ENCODE results near the gene PYGL. TPM values are rescaled to one million over a fixed set of nuclear protein-coding genes. Genes with fewer than 3 reads are reported as not detected.
"Not testable (repeated sequence)": the region's sequence is repeated elsewhere in the genome, so short reads cannot be mapped to it uniquely, and the experiment has no call there.

Gene PYGL
- polyA plus RNA-seq, 12 donors = 29.0 to 48.8 (median 38.2) TPM; not detected in 1

- DNase-seq = not testable (repeated sequence)
Measured at GRCh38 chr14:50956421-50956820, 12.1 kb upstream of the PYGL start.

DNA sequence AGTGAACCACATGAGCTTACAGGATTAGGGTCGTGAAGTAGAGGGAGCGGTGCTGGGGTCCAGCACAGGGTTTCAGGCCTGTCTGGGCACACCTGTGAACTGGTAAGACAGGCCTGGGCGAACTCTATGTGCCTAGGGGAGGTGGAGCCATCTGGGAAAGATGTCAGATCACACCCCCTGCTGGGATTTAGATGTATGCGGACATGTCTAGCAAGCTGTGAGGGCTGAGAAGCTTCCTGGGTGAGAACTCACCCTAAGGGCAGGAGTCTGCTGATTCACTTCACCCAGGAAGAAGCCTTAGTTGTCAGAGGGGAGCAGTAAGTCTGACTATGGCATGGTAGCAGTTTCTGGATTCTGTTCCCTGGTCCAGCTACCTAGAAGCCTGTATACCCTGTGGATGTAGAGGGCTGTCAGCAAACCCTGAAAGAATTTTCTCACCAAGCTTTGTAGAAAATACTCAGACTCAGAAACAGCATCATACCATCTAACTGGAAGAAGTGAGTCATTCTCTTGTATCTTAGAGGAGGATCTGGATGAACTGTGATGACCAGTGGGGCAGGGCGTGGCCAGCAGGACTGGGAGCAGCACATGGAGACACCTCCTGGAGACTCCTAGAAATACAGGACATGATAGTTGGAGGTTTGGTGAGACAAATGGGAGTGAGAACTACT is 11.2 kb upstream of the PYGL start:
- DNase-seq = no peak

DNA sequence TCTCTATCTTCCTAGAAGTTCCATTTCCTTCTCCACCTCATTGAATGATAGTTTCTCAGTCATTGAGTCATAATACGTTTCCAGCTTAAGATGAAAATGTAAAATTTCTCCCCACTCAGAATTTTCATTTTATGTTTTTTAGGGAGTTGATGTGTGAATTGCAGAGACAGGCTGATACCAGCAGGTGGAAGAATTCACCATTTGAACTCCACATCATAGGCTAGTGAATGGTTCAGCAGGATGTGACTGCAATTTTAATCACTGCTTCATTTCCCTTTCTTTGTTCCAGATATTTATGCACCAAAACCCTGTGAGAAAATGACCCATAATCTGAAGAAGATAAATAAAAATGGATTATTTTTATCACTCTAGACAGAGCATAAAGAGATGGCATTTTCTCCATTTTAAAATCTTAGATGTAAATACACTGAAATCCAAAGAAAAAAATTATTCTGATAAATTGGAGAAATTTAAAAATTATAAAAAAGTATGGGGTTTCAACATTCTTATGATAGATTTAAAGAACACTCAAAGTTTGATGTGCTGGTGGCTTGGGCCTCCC is 10.6 kb upstream of the PYGL start:
- DNase-seq = no peak

DNA sequence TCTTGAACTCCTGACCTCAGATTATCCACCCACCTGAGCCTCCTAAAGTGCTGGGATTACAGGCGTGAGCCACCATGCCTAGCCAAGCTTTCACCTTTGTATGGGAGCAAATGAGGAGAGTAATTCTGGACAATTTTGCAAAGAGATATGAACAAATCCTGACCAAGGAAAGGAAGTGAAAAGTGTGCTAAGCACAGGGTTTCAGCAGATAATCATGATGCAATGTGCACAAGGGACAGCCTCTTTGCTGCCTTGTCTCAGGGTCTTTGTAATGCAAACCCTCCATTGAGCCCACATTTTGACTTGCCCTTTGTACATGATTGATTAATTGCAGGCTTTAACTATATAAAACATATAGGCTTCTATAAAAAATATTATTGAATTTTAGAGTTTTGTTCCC is 9.2 kb upstream of the PYGL start:
- DNase-seq = no peak

GRCh38 chr14:50951032-50951431 is 6.7 kb upstream of the PYGL start:
- no peak for DNase-seq

DNA sequence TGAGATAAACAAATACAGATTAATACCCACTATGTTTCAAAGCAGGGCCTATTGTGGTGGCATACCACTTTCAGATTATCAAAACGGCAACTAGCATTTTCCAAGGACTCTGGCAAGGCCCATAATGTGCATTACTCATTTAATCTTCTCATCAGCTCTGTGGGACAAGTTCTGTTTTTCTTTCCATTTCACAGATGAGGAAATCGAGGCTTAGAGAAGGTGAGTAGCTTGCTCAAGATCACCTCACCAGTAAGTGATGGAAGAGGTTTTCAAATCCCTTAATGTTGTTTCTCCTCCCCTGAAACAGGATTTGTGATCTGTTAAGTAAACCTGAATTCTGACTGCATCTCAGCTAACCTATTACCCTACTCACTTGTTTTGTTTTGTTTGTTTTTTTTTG is 3.9 kb upstream of the PYGL start:
- no peak for DNase-seq

DNA sequence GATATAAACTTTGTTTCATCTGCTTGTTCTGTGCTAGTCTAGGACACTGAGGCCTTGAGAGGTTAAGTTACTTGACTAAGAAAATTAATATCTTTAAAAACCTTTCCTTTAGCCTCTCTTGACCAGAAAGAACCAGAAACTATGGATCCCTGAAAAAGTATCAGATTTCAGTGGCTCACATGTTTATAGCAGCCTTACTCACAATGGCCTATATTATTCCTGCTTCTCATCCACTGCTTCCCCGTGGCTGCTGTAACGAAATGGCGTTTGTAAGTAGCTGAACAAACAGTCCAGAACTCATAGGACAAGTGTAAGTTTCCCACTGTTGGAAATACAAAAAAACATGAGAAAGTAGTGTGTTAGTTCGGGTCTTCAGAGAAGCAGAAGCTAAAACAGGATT is 3.2 kb upstream of the PYGL start:
- DNase-seq = no peak

DNA sequence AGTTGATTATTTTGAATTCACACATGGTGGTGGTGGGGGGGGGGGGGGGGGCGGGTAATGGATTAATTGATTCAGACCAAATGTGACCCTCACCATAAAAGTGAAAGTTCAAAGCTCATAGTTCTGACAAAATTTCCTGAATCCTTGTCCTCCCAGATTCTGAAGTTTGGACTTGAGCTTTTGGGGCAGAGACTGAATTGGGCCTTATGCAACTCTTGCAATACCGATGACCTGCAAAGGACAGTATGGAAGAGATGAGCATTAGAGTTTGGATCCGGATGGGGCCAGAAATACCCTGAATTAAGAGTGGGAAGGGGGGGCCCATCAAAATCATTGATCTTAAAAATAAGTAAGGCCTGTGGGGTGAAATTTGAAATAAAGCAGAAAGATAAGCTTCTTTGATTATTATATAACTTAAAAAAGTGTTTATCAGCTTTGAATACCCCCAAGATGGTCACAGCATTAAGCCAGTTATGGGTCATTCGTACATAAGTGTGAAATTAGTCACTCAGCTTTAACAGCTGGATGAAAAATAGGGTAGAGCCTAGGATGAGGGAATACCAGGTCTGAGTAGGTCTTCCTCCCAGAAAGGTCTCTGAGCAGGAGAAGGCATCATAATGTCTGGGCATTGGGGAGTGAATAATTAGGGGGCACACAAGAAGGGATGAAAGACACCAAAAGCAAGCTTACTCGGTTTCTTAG is 2.1 kb upstream of the PYGL start:
- no peak for DNase-seq

- peak; percentile 55 for DNase-seq
Measured at GRCh38 chr14:50944647-50945413, 547 bp upstream of the PYGL start.

DNA sequence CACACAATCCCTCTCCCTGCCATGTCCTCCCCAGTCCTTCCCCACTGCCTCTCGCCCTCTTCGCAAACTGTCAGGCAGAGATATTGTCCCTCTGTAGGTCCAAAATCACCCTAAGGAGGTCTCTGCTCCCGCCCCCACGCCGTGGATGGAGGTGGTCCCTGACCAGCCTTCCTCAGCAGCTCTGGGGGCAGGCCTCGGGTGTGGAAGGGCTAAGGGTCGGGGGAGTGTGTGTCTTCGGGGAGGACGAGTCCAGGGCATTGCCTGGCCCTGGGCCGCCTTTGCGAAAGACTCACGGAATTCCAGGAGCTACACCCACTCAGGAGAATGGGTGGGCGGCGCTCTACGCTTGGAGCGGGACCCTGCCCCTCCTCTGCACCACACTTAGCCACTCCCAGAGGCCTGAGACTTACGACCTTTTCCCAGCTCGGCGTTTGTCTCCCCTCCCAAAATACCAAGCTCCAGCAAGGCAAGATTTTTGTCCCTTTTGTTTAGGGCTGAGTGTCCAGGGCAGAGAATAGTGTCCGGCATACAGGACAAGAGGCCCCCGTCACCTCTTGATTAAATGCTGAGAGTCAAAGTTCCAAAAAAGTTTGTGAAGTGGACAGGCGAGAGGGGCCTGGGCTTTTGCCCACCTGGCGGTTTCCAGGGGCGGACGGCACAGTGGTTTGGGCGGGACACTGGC is 881 bp downstream of the PYGL start:
- no peak for DNase-seq

- not testable (repeated sequence) for DNase-seq
Measured at GRCh38 chr14:50941638-50942037, 2.6 kb downstream of the PYGL start.

DNA sequence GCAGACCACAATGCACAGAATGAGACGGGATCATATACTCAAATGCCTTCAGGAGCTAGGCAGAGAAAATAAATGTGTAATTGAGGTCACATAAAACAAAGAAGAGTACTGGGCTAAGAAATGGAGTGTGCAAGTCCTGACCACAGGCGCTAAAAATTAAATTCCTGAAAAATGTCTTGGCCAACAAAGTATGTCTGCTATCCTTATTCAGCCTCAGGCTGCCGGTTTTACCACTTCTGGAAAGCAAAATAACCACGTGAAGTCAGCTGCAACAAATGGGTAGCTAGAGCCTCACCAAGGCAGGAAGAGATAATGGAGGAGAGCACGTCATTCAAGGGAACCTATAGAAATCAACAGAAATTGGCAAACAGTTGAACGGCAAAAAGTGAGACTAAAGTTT is 3.1 kb downstream of the PYGL start:
- DNase-seq = no peak

- DNase-seq = no peak
Measured at GRCh38 chr14:50937800-50938199, 6.5 kb downstream of the PYGL start.

- no peak for DNase-seq
Measured at GRCh38 chr14:50937325-50937724, 7.0 kb downstream of the PYGL start.

GRCh38 chr14:50936882-50937281 is 7.4 kb downstream of the PYGL start:
- DNase-seq = no peak

DNA sequence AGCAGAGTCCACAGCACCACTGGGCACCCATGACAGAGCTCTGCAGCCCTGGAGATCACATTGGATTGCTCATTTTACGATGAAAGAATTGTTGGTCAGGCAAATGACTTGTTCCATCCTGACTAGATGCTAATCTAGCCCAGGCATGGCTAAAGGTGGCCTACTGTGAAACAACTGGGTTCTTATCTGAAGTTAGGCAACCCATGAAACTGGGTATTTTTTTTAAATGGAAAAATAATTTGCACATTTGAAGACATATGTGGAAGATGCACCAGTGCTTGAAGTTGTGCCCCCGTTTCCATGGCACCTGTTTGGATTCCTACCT is 8.3 kb downstream of the PYGL start:
- no peak for DNase-seq

DNA sequence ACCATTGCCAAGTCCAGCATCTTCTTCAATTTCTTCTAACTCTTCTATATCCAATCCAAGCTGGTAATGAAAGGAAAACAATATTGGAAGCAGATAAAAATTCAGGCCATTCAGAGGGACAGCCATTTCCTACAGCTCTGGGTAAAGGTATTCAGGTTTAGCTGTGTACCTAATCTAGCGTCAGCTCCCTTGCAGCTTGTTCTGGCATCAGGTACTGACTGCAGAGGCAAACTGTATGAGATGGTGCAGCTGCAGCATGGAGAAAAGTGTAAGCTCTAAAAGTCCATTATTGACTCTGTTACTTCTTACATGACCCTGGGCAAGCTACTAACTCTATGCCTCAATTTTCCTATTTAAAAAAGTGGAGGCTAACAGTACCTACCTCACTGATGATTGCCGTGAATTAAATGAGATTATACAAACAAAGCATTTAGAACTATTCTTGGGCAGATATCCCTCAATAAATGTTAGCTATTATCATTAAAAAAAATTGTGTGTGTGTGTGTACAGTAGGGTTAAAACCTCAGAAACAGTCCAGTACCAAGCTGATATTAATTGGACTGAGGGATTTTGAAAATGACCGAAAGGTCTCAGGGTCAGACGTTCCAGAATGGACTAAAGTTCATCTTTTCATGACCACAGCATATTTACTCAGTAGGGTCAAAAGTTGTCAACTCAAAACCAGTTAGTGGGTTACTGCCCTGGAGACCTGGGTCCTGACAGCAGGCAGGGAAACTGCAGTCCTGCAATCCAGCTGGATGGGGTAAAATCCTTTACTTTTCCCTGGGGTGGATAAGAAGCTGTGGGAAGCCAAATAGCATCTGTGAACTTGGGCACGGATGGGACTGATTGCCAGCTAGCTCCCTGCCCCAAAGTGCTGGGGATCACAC is 8.9 kb downstream of the PYGL start:
- DNase-seq = no peak

DNA sequence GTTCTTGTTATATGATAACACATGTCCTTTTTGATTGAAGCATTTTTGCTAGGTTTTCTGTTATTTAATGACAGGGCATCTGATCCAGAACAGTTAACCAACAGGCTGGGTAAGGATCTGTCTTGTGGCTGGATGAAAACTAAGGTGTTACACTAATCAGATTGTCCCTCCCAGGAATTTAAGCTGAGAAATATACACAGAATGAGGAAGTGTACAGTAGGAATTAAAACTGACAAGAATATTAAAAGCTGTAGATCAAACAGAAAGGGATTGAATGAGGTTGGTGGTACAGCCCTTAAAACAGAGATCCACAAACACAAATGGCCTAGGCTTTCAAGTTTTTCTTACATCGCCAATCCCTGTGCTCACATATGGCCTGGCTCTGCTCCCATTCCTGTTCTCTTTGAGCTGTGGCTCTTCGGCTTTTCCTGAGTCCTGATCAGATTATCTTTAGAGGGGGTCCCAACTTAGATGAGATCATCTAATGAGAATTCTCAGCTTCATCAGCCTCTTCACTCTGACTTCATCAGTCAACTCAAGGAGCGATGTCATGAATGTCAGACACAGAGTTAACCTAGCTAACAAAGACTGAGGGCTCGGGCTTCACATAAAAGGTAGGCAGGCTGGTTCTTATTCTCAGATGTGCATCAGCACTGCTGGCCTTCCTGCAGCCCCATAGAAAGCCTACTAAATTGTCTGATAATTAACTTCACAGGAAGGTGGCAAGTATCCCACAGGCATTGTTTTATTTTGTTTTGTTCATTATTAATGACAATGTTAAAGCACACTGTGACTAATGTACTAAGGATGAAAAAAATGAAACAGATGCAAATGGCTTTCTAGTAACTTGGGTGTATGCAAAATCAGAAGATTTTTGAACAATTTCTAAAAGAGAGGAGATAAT is 11.4 kb downstream of the PYGL start:
- no peak for DNase-seq

DNA sequence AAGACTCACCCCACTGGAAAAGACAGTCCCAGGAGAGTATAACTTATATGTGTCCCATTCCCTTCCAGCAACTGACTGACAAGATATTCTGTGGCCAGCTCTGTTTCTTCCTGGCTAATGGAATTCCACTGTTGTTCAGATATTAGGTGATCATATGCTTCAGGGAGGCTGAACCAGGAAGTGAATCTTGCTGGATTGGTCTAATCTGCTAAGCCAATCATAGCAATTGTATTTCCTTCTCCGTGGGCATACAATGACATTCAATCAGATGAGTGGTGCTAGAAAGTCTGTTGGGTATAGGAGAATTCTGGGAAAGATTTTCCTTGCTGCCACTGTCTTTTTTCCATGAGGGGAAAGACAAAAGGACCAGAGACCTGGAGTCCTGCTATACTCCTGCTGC is 12.1 kb downstream of the PYGL start:
- no peak for DNase-seq

DNA sequence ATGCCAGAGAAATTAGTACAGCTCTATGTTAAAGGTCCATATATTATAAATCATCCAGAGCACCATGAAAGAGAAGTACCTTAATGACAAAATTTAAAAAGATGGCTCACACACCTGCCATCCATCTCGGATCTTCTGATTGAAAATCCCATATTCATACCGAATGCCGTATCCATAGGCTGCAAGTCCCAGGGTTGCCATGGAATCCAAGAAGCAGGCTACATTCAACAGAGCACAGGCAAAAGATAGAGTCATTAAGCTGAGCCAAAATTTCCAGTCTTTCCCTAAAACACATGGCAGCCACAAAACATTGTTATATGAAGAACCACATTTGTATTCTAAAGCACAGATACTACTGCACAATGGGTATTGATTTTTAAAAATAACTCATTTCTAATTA is 12.7 kb downstream of the PYGL start:
- DNase-seq = no peak

Data from muscle of arm (tissue), 12 donors.